ENCODE measurements around the gene SART3.

DNA sequence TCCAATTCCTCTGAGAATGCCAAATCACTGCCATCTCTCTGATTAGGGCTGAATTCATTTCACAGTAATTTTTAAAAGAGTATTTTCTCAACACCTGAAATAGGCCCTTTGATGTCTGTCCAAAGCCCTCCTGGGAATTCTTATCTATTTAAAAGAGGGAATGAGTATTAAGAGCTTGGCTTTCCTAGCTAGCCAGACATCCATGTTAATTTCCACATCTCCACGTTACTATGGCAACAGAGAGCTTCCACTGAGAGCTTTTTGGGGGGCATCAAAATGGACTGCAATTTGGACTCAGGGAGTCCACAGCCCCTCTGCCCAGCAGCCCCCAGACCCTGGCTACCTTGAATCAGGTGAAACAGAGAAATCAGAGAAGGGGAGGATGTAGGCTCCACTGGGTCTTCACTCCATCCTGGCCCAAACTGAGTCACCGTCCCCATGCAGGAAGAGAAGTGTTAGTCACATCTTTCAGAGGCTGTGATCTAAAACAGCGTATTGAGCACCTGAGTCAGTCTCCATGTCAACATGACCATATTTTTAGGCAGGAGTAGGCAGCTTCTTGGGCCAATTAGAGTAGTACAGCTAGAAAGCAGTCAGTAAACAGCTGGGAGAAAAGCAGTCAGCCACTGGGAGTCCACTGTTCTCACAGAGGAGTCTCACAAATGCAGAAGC lies 52.9 kb downstream of the SART3 start:
- TF ChIP-seq CTCF (IDR thresholded peaks at IDR 0.05) (no peak), POLR2AphosphoS5 (IDR thresholded peaks at IDR 0.05) (no peak), POLR2A (IDR thresholded peaks at IDR 0.05) (no peak)
